ENCODE results near the gene SOWAHD.

GRCh38 chrX:119778829-119779228, 20.4 kb downstream of the SOWAHD start:
- TF ChIP-seq RFX5 (IDR thresholded peaks at IDR 0.05) (no peak), CTCF (IDR thresholded peaks at IDR 0.05) (no peak), ESRRA (IDR thresholded peaks at IDR 0.05; ENCODE audit: borderline replicate concordance, low read length) (no peak), EP300 (IDR thresholded peaks at IDR 0.05) (no peak), MAZ (IDR thresholded peaks at IDR 0.05; ENCODE audit: borderline replicate concordance, low read depth, low read length) (no peak), RAD21 (conservative IDR thresholded peaks at IDR 0.05 in 1 of 2, IDR thresholded peaks at IDR 0.05 in 1 of 2) (no peak), POLR2A (IDR thresholded peaks at IDR 0.05; ENCODE audit: low read length) (no peak), PHF8 (IDR thresholded peaks at IDR 0.05; ENCODE audit: borderline replicate concordance, low read depth) (no peak)
